Retina (tissue), 1 donor: Measurements from ENCODE around the gene CEACAM18.
A peak's percentile ranks its signal among the peaks of the same experiment; 100 is the strongest.
"Not testable (repeated sequence)": the region's sequence is repeated elsewhere in the genome, so short reads cannot be mapped to it uniquely, and the experiment has no call there.

Source experiments
- DNase-seq: peaks from one replicate; pipeline ENCODE4 v3.0.0-alpha.2; 2016

Gene CEACAM18

DNA sequence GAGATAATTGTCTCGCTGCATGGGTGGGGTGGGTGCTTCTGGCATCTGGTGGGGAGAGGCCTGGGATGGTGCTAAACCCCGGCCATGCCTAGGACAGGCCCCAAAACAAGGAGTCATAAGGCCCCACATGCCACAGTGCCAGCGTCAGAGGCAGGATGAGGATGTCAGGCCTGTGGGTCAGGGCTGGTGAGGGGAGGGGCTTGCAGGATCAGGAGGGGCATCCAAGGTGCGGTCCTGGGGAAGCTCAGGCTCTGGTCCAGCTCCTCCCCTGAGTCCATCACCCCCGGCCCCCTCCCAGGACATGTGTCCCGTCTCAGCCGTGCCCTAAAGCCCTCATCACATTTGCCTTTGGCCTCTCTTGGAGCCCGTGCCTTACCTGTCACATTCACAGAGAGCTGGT, 22.6 kb downstream of the CEACAM18 start:
- DNase-seq = not testable (repeated sequence)

DNA sequence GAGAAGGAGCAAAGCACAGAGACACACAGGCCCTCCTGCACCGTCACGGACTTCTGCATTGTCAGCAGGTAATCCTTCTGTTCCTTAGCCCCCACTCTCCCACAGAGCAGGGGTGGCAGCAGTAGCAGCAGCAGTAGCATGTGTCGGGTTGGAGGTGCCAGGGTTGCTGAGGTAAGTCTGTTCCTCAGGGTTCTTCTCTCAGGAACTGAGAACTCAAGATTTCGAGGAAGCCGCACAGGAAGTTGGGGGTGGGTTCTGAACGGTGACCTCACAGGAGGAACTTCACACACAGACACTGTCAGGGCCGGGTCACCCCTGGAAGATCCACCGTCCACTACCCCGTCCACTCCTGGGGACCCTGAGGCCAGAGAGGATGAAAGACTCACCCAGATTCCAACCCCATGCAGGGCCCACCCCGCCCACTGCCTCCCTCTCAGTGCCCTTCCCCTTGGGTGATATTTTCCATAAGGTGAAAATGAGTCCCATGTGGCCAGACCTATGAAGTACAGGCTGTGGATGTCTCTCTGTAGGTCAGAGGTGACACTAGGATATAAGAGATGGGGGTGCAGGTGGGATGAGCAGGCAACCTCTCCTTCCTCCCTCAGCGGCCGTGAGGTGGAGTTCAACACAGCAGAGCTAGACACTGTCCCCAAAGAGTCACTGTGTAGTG, 23.4 kb downstream of the CEACAM18 start, which contains the start of gene SIGLEC12:
Gene SIGLEC12 (minus strand): TSS at position 207 of the 670 bp plus-strand sequence. CDS start 67 bp downstream, at position 140.
- no peak for DNase-seq

DNA sequence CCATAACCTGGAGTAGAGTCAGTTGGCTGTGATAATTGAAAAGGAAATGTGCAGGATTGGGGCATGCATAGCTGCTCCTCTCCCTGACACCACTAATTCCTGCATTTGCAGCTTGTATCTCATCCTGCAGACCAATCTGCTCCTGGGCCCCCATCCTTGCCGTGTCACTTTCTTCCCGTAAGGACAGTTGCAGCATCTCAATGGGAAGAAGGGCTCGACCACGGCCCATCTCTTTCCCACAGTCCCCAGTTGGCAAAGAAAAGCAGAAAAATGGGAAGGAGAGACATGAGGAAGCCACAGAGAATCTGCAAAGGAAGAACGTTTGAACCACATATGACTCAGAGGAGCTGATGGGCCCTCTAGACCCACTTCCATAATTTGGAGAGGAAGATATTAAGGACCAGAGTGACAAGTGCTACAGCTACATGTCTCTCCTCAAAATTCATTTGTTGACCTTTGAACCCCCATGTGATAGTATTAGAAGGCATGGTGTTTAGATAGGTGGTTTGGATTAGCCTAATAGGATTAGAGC, 25.0 kb downstream of the CEACAM18 start:
- no peak for DNase-seq

DNA sequence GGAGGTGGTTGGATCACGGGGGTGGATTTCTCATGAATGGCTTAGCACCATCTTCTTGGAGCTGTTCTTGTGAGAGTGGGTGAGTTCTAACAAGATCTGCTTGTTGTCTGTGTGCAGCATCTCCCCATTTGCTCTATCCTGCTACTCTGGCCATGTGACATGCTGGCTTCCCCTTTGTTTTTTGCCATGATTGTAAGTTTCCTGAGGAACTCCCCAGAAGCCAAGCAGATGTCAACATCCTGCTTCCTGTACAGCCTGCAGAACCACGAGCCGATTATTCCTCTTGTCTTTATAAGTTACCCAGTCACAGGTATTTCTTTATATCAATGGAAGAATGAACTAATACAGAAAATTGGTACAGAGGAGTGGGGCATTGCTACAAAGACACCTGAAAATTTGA, 25.6 kb downstream of the CEACAM18 start:
- no peak for DNase-seq

DNA sequence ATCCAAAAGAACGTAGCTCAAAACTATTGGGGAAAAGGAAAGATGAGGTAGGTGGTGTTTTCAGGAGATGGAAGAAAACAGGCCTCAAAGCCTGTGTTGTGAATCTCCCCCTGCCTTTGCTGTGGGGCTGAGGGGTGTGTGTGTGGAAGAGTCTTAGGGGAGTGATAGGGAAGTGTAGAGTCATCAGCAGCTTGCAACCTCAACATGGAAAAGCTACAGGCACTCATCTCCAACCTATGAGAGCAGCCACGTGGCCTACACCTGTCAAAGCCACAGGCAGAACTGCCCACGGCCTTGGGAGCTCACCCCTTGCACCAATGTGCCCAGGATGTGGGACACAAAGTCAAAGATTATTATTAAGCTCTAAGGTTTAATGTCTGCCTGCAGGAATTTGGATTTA, 27.6 kb downstream of the CEACAM18 start:
- no peak for DNase-seq

DNA sequence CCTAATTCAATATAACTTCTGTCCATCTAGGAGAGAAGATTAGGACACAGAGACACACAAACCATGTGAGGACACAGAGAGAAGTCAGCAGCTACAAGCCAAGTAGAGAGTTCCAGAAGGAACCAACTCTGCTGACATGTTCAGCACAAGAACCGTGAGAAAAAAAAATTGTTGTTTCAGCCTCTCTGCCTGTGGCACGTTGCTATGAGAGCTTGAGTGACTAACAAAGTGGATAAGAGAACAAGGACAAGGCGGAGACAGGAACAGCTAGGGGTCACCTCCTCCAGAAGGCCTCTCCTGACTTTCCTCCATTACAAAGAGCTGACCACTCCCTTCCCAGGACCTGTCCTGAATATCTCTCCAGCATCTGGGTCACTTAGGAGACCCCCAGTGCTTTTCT, 28.9 kb downstream of the CEACAM18 start:
- DNase-seq = no peak

DNA sequence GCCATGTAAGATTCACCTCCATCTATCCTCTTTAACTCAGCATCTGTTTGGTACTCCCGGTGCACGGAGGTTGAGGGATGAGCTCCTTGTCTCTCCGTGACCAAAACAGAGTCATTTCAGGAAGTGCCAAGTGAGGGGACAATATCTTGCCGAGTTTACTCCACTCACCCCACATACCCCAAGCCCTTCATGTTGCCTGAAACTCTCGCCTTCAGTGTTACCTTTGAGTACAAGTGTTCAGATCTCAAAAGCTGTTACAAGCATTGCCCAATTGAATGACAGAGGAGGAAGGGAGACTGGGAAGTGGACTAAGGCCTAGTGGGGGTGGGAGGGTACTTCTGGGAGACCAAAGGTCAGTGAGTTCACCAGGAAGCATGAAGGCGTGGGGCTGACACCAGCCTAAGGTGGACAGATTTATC, 29.3 kb downstream of the CEACAM18 start:
- no peak for DNase-seq

DNA sequence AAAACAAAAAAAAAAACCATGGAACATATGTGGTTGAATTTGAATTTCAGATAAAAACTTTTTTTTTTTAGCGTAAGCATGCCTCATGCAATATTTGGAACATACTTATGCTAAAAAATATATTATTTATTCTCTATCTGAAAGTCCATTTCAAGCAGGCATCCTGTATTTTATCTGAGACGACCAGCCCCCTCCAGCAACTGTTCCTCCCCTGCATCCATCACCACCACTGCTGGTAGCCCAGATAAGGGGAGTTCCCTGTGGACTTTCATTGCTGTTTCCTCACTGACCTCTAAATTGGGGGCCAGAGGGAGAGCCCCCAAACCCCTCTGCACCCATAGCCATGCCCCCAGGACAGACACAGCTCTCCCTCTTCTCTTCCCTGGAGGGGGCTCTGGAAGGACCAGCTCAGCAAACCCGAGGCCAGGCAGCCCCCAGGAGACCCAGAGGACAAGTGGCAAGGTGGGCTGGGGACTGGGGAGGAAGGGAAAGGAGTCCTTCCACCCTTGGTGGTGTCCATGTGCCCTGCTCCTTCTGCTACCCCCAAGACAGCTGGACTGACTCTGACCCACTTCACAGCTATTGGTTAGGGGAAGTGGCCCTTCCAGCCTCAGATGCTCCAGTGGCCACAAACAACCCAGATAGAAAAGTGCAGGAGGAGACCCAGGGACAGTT, 29.9 kb downstream of the CEACAM18 start:
- no peak for DNase-seq

DNA sequence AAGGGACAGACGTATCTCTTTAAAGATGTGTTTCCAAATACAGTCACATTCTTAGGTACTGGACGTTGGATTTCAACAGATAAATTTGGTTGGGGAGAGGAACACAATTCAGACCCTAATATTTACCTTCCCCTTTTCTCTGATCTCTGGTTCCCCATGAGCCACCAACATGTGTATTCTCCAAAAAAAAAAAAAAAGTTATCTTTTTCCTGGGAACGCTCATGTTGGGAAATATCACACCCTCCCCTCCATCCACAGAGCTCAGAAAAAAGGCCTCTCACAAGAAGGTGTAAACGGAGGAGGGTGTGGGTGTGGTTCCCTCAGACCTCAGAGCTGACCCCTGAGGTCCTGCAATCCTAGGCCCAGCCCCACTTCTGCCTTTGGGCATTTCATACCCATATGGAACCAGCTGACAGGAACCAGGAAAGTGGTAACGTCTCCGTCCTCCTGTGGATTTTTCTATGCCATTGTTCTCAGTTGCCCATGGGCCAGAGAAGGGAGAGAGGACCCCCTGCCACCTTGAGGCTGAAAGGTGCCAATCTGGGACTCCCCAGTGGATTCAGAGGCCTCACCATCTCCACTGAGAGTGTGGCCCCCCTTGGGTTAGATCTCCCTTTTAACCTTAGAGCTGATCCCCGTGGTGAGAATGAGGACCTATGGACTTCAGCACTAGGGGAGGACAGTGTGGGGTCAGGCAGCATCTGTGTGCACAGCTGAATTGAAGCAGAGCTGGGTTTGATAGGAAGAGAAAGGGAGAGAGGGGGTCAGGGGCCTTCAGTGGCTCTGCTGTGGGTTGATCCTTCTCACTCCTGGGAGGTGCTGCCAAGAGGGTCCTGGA, 31.7 kb downstream of the CEACAM18 start:
- DNase-seq = no peak

DNA sequence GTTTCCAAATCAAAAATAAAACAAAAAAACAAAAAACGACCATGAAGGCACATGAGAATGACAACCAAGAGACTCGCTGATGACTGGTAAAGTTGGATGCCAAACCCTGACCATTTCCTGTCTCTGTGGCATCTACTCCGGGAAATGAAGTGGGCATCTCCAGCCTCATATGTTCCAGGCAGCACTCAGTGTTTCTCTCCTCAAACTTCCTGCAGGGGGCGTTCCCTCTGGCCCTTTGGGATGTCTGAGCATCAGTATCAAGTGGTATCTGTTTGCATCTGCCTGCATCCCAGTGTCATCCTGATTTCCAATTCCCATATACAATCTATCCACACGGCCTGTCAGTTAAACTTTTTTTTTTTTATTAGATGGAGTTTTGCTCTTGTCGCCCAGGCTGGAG, 33.0 kb downstream of the CEACAM18 start:
- DNase-seq = no peak

DNA sequence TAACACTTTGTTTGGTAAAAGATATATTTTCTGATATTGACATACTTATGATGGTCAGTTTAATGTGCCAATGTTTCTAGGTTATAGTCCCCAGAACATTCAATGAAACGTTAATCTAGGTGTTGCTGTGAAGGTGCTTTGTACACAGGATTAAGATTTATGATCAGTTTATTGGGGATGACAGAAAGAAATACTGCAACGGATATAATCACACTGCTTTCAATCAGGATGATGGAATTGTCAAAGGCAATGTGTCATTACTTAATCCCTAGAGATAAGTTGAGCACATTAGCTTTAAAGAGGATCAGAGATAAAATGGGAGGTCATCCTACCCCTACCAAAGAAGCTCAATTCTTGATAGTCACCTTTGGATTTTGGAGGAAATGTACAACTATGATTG, 35.6 kb downstream of the CEACAM18 start:
- DNase-seq = no peak

DNA sequence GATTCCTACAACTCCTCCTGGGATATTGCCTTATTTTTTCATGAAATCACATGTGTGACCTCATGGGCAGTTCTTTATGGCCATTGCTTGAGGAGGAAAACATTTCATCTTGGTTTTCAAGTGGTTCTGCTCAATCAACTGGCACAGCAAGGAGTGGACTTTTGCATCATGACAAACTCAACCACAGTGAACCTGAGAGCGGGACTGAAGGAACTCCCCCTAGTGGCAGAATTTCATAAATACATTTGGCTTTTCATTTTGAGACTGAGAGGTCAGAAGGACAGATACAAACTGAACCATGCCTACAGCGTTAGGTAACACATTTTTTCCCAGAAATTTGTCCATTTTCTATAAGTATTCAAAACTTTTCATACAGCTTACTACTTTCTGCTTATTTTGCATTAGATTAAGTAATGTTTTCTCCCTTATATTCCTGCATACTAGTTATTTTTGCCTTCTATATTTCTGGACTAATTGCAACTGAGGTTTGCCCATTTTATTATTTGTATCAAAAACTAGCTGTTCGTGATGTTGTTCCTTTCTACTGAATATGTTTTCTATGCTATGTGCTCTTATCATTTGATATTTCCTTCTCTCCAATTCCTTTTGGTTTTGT, 36.6 kb downstream of the CEACAM18 start:
- DNase-seq = peak; percentile 52

DNA sequence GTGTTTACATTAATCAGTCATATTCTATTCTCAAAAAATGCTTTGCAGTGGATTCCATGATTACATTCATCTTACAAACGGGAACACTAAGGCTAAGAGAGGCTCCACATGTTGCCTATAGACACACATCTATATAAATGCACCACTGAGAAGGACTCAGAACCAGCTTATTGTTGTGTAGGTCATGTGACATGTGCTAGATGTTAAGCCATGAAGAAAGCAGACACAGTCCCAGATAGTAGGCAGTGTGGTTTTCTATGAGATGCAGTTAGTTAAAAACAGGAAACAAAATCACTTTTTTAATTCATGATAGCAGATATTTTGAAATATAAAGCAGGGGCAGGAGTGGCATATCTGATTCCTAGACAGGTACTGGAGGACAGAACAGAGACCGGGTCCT, 42.4 kb downstream of the CEACAM18 start:
- DNase-seq = no peak

DNA sequence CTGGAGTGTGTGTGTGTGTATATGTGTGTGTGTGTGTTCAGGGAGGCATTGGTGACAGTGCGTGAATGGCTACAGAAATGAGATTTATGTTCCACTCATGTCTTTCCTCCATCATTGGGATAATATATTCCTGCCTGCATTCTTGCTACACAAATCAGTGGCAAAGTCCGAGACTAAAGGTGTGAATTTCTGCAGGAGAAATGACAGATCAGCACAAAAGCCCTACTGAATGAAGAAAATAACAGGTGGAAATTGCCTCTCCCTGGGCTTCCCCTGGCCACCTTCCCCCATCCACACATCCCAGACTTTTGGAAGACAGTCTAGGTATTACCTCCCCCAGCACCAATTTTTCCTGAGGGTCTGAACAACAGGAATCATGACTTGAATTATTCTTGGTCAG, 43.0 kb downstream of the CEACAM18 start:
- no peak for DNase-seq

DNA sequence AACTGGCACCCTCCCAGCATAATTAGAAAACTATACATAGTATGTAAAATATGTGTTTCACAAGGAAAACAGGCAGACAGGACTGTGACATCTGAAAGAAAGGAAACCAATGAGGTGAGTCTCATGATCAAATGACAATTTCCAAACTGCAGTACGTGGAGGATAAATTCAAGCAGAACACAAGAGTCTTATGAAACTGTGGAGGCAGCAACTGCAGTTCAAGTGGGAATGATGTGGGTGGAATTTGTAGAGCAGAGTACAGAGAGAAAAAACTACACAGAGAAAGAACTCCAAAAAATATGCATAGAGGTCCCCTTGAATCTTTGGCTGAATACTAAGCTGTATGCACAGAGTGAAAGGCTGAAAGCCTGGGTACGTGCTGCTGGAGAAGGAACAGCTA, 43.4 kb downstream of the CEACAM18 start:
- no peak for DNase-seq

DNA sequence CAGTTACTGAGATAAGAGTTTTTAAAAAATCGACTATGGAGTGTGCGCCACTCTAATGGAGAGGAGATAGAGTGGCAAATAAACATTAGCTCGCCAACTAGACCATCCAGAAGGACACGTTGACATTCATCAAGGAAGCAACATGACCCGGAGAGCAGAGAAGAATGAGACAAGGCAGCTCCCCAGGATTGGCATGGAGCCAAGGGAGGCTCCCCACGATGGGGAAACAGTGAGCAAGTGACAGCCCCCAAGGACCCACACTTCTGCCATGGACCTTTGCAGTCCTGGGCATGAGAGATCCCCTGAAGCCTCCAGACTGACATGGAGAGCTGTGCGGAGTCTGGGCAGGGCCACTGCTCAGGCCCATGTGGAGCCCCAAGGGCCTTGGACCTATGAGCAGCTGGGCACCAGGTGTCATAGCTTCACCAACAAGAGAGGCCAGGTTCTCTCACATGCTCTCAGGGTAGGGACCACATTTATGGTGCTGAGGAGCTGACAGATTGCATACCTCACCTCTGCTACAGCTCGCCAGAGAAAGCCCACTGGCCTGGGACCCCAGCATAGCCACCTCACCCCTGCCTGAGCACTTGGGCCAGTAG, 46.4 kb downstream of the CEACAM18 start:
- no peak for DNase-seq

DNA sequence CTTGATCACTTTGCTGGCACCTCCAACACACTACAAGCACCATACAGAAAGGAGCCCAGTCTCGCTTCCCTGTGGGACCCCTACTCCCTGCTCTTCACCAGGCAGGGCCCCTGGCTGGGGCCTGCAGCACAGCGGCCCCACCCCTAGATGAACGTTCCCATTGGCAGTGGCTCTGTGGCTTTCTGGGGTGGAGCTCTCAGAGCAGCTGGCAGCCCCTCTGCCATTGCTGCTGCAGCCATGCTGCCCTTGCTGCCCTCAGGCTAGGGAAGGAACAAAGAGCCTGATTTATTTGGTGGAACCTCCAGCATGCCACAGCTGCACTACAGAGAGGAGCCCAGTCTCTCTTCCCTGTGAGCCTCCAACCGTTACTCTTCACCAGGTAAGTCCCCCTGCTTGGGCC, 47.3 kb downstream of the CEACAM18 start:
- DNase-seq = no peak

DNA sequence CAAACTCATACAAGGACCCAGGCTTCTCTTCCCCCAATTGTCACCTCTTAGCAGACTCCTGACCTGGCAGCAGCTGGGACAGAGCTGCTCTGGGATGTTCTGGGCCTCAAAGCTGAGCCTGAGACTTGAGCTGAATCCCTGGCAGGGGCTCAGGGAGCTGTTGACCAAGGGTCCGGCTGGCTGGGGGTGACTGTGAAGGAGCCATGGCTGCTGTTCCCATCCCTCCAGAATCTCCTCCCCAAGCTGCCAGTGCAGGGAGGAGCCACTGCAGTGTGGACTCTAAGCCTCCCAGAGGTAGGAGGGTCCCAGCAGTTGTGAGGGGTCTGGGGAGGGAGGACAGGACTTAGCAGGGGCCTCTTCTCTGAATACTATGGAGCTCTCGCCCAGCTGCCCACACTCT, 51.0 kb downstream of the CEACAM18 start:
- no peak for DNase-seq

DNA sequence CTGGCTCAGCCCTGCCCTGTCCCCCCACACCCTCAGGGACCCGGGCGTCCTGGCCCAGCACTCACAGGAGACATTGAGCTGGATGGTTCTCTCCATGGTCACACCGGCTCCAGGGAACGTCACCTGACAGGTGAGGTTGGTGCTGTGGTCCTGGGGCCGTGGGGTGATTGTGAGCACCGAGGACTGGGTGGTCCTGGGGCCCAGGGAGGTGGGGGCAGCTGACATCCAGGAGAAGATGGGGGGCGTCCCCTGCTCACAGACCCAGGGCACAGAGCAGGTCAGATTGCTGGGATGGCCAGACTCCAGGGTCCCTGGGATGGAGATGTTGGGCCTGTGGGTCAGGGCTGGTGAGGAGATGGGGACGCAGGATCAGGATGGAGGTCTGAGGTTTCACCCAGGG, 52.3 kb downstream of the CEACAM18 start:
- no peak for DNase-seq

DNA sequence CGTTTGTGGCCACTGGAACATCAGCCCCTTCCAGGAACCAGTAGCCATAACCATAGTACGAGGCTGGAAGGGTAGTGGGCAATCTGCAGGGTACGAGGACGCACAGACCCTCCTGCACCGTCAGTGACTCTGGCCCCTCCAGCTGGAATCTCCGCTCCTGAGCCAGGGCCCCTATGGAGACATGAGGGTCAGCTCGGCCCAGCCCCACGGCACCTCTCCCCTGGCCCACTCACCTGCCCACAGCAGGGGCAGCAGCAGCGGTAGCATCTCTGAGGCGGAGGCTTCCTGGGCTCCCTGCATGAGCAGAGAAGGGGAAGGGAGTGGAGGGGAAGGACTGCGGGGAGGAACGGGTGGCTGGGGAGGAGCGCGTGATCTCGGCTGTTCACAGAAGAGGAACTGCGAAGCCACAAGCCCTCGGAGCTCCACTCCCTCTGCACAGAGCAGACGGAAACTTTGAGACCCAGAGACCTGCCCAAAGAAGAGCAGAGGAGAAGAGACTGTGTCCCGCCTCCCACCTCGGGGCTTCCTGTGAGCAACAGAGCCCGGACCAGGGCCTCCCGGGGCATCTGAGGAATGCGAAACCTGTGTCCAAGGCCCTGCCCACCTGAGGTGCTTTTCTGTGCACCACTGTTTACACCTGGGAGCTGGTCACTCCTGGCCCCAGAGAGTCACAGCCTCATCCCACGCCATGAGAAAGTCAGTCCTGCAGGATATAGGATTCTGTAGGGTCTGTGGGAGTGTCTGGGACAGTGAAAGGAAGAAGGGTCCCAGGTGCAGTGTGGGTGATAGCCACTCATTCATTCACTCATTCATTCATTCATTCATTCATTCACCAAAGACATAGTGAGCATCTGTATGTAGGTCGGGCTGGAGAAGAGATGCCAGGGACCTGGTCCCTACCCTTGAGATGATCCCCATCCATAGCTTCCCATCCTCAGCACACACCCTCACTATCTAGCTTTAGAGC, 53.3 kb downstream of the CEACAM18 start, which contains the start of gene SIGLEC6:
Gene SIGLEC6 (minus strand): TSS at position 322 of the 967 bp plus-strand sequence. CDS start 22 bp downstream, at position 300.
- DNase-seq = no peak

DNA sequence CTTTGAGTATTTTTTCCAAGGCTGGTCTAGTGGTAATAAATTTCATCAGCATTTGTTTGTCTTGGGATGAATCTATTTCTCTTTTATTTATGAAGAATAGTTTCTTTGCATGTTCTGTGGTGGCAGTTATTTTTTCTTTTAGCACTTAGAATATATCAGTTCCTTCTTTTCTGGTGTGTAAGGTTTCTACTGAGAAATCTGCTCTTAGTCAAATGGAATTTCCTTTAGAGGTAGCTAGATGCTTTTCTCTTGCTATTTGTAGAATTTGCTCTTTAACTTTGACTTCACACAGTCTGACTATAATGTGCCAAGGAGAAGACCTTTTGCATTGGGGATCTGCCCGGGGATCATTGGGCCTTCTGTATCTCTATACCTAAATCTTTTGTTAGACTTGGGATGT, 57.2 kb downstream of the CEACAM18 start:
- no peak for DNase-seq
